ENCODE data around the gene PTAFR.
A peak's percentile ranks its signal among the peaks of the same experiment; 100 is the strongest.

The PTAFR gene

DNA sequence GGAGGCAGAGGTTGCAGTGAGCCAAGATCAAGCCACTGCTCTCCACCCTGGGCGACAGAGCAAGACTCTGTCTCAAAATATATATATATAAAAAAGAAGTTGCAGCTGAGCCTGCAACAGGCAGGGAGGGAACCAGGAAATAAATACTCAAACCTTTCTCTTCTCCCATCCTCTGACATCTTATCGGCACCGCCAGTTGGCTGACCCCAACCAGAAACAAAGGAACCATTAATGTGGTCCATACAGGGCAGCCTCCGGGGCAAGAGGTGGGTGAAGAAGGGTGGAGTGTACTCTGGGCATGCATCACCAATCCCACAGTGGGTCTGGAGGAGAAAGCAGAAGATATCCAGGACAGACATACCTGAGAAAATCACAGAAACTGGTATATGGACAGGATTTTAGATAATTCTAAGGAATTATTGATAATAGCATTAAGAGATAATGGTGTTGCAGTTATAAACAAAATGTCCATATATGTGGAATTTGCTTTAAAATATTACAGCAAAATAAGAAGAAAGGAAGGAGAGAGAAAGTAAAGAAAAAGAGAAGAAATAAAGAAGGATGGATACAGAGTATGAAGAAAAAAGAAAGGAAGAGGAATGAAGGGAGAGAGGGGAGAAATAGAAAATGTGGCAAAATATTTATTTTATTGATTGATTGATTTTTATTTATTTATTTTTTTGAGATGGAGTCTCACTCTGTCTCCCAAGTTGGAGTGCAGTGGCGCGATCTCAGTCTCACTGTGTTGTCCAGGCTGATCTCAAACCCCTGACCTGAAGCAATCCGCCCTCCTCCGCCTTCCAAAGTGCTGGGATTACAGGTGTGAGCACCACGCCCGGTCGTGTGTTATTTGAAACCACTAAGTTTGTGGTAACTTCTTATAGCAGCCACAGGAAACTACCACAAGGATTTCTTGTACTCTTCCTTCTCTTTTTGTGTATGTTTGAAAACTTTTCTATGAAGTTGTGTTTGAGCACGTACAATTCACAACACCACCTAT lies 4.1 kb upstream of the PTAFR start:
- Histone ChIP-seq H3K4me2 (ENCODE audit: low read length) (no peak overlapping the region), H2BK15ac (replicated peaks; ENCODE audit: low read depth) (no peak overlapping the region), H2AK5ac (ENCODE audit: low read length) (no peak overlapping the region), H2BK5ac (ENCODE audit: low read length) (no peak overlapping the region), H3K23ac (ENCODE audit: low read length) (no peak overlapping the region), H3K36me3 (ENCODE audit: control insufficient read depth, insufficient read depth, low read length) (no peaks in the 10 kb centered on the region), H4K8ac (ENCODE audit: low read depth, low read length) (no peak overlapping the region), H3K4ac (ENCODE audit: low read depth, low read length) (no peak overlapping the region), H3K56ac (ENCODE audit: low read length) (no peak overlapping the region), H3K27me3 (ENCODE audit: insufficient read depth, low read length, poor library complexity) (no peaks in the 10 kb centered on the region), H3K27ac (ENCODE audit: low read depth, low read length) (no peak overlapping the region), H4K5ac (ENCODE audit: low read length) (no peak overlapping the region), H2BK120ac (ENCODE audit: low read depth, low read length) (no peak overlapping the region), H3K9ac (ENCODE audit: low read length) (no peak overlapping the region), H3K79me2 (ENCODE audit: control insufficient read depth, insufficient read depth, low read length) (no peaks in the 10 kb centered on the region), H3K4me1 (ENCODE audit: control insufficient read depth, low read depth, low read length) (no peaks in the 10 kb centered on the region), H3K4me3 (ENCODE audit: low read length) (no peak overlapping the region), H3K79me1 (ENCODE audit: low read length) (no peaks in the 10 kb centered on the region), H3K18ac (ENCODE audit: low read length) (no peak overlapping the region)
- no CpG with 5 or more reads among the region's 12 CpGs for WGBS (ENCODE audit: extremely low coverage, insufficient coverage, low lambda C conversion rate)
- DNase-seq, result no peak

DNA sequence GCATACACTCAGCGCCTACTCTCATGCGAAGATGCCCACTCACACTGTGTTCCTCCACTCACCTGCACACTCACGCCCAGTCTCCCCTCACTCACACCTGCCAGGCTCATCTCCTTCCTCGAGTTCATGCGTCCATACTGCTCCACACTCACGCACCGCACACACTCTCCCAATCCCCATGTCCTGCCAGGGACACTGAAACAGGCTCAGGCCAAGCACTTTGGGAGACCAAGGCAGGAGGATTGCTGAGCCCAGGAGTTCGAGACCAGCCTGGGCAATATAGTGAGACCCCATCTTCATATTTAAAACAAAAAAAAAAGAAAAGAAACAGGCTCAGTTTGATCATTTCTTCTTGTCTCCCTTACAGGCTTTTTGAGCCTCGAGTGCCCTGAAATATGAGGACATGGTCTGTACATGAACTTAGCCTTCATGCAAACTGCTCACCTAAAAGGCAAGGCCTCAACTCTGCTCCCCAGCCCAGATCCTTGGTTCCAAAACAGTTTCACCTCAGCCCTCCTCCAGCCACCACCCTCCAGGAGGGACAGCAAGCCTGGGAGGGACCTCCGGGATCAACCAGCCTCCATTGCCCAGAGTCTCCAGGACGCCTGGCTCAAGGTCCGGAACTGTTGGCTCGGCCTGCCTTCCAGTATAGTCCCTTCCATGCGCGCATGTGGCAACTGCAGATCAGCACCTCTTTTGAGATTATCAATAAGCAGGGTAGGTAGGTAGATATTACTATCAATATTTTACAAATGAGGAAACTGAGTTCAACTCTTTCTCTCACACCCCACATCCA lies 2.4 kb upstream of the PTAFR start:
- H3K27me3 ChIP-seq (ENCODE audit: insufficient read depth, low read length, poor library complexity), result no peaks in the 10 kb centered on the region
- no peaks in the 10 kb centered on the region for H3K36me3 ChIP-seq (ENCODE audit: control insufficient read depth, insufficient read depth, low read length)
- no peaks in the 10 kb centered on the region for H3K79me1 ChIP-seq (ENCODE audit: low read length)
- no peak overlapping the region for H3K9ac ChIP-seq (ENCODE audit: low read length)
- no peak overlapping the region for H3K56ac ChIP-seq (ENCODE audit: low read length)
- no peak overlapping the region for H2BK120ac ChIP-seq (ENCODE audit: low read depth, low read length)
- DNase-seq, result no peak
- no CpG with 5 or more reads among the region's 15 CpGs for WGBS (ENCODE audit: extremely low coverage, insufficient coverage, low lambda C conversion rate)
- no peak overlapping the region for H4K5ac ChIP-seq (ENCODE audit: low read length)
- H3K4ac ChIP-seq (ENCODE audit: low read depth, low read length), result no peak overlapping the region
- H2BK5ac ChIP-seq (ENCODE audit: low read length), result no peak overlapping the region
- peaks cover 2% of the 10 kb centered on the region for H3K4me1 ChIP-seq (ENCODE audit: control insufficient read depth, low read depth, low read length)
- no peak overlapping the region for H2BK15ac ChIP-seq (replicated peaks; ENCODE audit: low read depth)
- no peak overlapping the region for H3K4me3 ChIP-seq (ENCODE audit: low read length)
- no peak overlapping the region for H4K8ac ChIP-seq (ENCODE audit: low read depth, low read length)
- no peak overlapping the region for H3K23ac ChIP-seq (ENCODE audit: low read length)
- H2AK5ac ChIP-seq (ENCODE audit: low read length), result no peak overlapping the region
- H3K27ac ChIP-seq (ENCODE audit: low read depth, low read length), result no peak overlapping the region
- no peaks in the 10 kb centered on the region for H3K79me2 ChIP-seq (ENCODE audit: control insufficient read depth, insufficient read depth, low read length)
- no peak overlapping the region for H3K4me2 ChIP-seq (ENCODE audit: low read length)
- H3K18ac ChIP-seq (ENCODE audit: low read length), result no peak overlapping the region

DNA sequence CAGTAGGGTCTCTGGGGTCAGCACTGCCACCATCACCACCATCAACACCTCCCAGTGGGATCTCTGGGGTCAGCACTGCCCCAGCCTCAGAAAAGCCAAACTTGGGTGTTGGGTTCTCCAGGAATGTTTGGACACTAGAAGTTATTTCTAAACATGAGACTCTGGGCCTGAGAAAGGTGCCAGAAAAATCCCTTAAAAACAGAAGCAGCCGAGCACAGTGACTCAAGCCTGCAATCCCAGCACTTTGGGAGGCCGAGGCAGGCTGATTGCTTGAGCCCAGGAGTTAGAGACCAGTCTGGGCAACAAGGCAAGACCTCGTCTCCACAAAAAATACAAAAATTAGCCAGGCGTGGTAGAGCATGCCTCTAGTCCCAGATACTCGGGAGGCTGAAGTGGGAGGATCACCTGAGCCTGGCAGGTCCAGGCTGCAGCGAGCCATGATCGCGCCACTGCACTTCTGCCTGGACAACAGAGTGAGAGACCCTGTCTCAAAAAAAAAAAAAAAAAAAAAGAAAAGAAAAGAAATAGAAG lies 470 bp downstream of the PTAFR start:
- no peak overlapping the region for H2BK5ac ChIP-seq (ENCODE audit: low read length)
- H3K4me2 ChIP-seq (ENCODE audit: low read length), result no peak overlapping the region
- H4K5ac ChIP-seq (ENCODE audit: low read length), result no peak overlapping the region
- no peak overlapping the region for H3K27ac ChIP-seq (ENCODE audit: low read depth, low read length)
- H3K4ac ChIP-seq (ENCODE audit: low read depth, low read length), result no peak overlapping the region
- H3K79me1 ChIP-seq (ENCODE audit: low read length), result no peaks in the 10 kb centered on the region
- no CpG with 5 or more reads among the region's 8 CpGs for WGBS (ENCODE audit: extremely low coverage, insufficient coverage, low lambda C conversion rate)
- H3K18ac ChIP-seq (ENCODE audit: low read length), result no peak overlapping the region
- no peaks in the 10 kb centered on the region for H3K79me2 ChIP-seq (ENCODE audit: control insufficient read depth, insufficient read depth, low read length)
- no peak overlapping the region for H3K4me3 ChIP-seq (ENCODE audit: low read length)
- no peaks in the 10 kb centered on the region for H3K27me3 ChIP-seq (ENCODE audit: insufficient read depth, low read length, poor library complexity)
- H4K8ac ChIP-seq (ENCODE audit: low read depth, low read length), result no peak overlapping the region
- no peak overlapping the region for H3K23ac ChIP-seq (ENCODE audit: low read length)
- H3K9ac ChIP-seq (ENCODE audit: low read length), result no peak overlapping the region
- peaks cover 15% of the 10 kb centered on the region for H3K4me1 ChIP-seq (ENCODE audit: control insufficient read depth, low read depth, low read length)
- no peak overlapping the region for H2AK5ac ChIP-seq (ENCODE audit: low read length)
- no peak overlapping the region for H2BK120ac ChIP-seq (ENCODE audit: low read depth, low read length)
- DNase-seq, result no peak
- H2BK15ac ChIP-seq (replicated peaks; ENCODE audit: low read depth), result no peak overlapping the region
- H3K36me3 ChIP-seq (ENCODE audit: control insufficient read depth, insufficient read depth, low read length), result no peaks in the 10 kb centered on the region
- H3K56ac ChIP-seq (ENCODE audit: low read length), result no peak overlapping the region

DNA sequence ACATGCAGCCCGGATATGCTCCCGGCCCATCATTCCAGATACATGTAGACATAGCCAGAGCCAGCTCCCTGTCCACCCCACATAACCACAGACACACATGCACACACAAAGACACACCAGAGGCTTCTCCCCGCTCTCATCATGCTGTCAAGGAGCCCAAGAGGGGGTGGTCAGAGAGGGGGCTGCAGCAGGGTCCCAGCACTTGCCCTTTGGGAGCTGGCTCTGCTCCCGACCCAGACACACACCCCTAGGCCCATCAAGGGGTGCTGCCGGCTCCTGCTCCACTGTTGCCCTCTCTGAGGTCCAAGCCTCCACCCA lies 2.6 kb downstream of the PTAFR start:
- no peak overlapping the region for H2BK15ac ChIP-seq (replicated peaks; ENCODE audit: low read depth)
- no peak overlapping the region for H2AK5ac ChIP-seq (ENCODE audit: low read length)
- H3K56ac ChIP-seq (ENCODE audit: low read length), result peak overlapping the region; percentile 47
- H3K9ac ChIP-seq (ENCODE audit: low read length), result no peak overlapping the region
- no CpG with 5 or more reads among the region's 5 CpGs for WGBS (ENCODE audit: extremely low coverage, insufficient coverage, low lambda C conversion rate)
- no peaks in the 10 kb centered on the region for H3K27me3 ChIP-seq (ENCODE audit: insufficient read depth, low read length, poor library complexity)
- H3K4me1 ChIP-seq (ENCODE audit: control insufficient read depth, low read depth, low read length), result peaks cover 15% of the 10 kb centered on the region
- H3K4ac ChIP-seq (ENCODE audit: low read depth, low read length), result no peak overlapping the region
- H4K8ac ChIP-seq (ENCODE audit: low read depth, low read length), result no peak overlapping the region
- H2BK5ac ChIP-seq (ENCODE audit: low read length), result no peak overlapping the region
- no peak overlapping the region for H2BK120ac ChIP-seq (ENCODE audit: low read depth, low read length)
- H3K23ac ChIP-seq (ENCODE audit: low read length), result no peak overlapping the region
- DNase-seq, result no peak
- H3K79me1 ChIP-seq (ENCODE audit: low read length), result no peaks in the 10 kb centered on the region
- no peak overlapping the region for H3K4me2 ChIP-seq (ENCODE audit: low read length)
- H3K36me3 ChIP-seq (ENCODE audit: control insufficient read depth, insufficient read depth, low read length), result no peaks in the 10 kb centered on the region
- H3K79me2 ChIP-seq (ENCODE audit: control insufficient read depth, insufficient read depth, low read length), result no peaks in the 10 kb centered on the region
- no peak overlapping the region for H3K27ac ChIP-seq (ENCODE audit: low read depth, low read length)
- no peak overlapping the region for H4K5ac ChIP-seq (ENCODE audit: low read length)
- no peak overlapping the region for H3K4me3 ChIP-seq (ENCODE audit: low read length)
- H3K18ac ChIP-seq (ENCODE audit: low read length), result no peak overlapping the region

DNA sequence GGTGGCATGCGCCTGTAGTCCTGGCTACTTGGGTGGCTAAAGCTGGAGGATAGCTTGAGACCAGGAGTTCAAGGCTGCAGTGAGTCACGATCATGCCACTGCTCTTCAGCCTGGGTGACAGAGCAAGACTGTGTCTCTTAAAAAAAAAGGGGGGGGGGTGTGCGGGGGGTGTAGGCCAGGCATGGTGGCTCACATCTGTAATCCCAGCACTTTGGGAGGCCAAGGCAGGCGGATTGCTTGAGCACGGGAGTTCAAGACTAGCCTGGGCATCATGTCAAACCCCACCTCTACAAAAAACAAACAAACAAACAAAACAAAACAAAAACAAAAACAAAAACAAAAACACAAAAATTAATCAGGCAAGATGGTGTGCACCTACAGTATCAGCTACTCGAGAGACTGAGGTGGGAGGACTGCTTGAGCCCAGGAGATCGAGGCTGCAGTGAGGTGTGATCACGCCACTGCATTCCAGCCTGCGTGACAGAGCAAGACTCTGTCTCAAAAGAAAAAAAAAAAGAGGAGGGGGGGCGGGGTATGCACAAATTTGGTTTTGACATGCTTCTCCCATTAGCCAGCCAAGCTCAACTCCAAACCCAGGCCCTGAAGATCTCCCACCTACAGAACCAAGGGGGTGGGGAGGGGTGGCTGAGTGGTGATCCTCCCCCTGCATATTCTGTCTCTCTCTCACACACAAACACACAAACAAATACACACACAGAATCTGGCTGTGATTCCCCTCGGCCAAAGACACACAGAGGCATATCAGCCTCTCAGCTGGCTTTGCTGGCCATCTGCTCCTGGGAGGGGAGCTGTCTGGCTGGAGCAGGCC lies 3.1 kb downstream of the PTAFR start:
- Histone ChIP-seq H3K27ac (ENCODE audit: low read depth, low read length) (peak overlapping the region; percentile 20), H2BK120ac (ENCODE audit: low read depth, low read length) (peak overlapping the region; percentile 49)
- no CpG with 5 or more reads among the region's 11 CpGs for WGBS (ENCODE audit: extremely low coverage, insufficient coverage, low lambda C conversion rate)

More for the DNA sequence above, 3.1 kb downstream of the PTAFR start:
- H3K9ac ChIP-seq (ENCODE audit: low read length), result no peak overlapping the region
- no peak overlapping the region for H2BK5ac ChIP-seq (ENCODE audit: low read length)
- H2AK5ac ChIP-seq (ENCODE audit: low read length), result no peak overlapping the region
- DNase-seq, result peak; percentile 64
- H3K79me1 ChIP-seq (ENCODE audit: low read length), result no peaks in the 10 kb centered on the region
- no peaks in the 10 kb centered on the region for H3K79me2 ChIP-seq (ENCODE audit: control insufficient read depth, insufficient read depth, low read length)
- no peak overlapping the region for H3K18ac ChIP-seq (ENCODE audit: low read length)
- H3K4me3 ChIP-seq (ENCODE audit: low read length), result no peak overlapping the region
- no peaks in the 10 kb centered on the region for H3K27me3 ChIP-seq (ENCODE audit: insufficient read depth, low read length, poor library complexity)
- H3K4ac ChIP-seq (ENCODE audit: low read depth, low read length), result peak overlapping the region; percentile 64
- H3K23ac ChIP-seq (ENCODE audit: low read length), result no peak overlapping the region
- H2BK15ac ChIP-seq (replicated peaks; ENCODE audit: low read depth), result no peak overlapping the region
- H4K8ac ChIP-seq (ENCODE audit: low read depth, low read length), result no peak overlapping the region
- no peak overlapping the region for H3K4me2 ChIP-seq (ENCODE audit: low read length)
- H3K4me1 ChIP-seq (ENCODE audit: control insufficient read depth, low read depth, low read length), result peaks cover 15% of the 10 kb centered on the region
- H4K5ac ChIP-seq (ENCODE audit: low read length), result no peak overlapping the region
- H3K36me3 ChIP-seq (ENCODE audit: control insufficient read depth, insufficient read depth, low read length), result no peaks in the 10 kb centered on the region
- peak overlapping the region; percentile 67 for H3K56ac ChIP-seq (ENCODE audit: low read length)
